HG03039 (cell line): ENCODE results near the gene CENPT.

Experiments used
- ATAC-seq: cut with Tn5 transposase; IDR thresholded peaks from one replicate; pipeline ENCODE4 v1.9.1; 2021; ENCODE audit warnings: mild to moderate bottlenecking, moderate library complexity; ENCODE audit not compliant: unreplicated experiment

CENPT gene, protein sequence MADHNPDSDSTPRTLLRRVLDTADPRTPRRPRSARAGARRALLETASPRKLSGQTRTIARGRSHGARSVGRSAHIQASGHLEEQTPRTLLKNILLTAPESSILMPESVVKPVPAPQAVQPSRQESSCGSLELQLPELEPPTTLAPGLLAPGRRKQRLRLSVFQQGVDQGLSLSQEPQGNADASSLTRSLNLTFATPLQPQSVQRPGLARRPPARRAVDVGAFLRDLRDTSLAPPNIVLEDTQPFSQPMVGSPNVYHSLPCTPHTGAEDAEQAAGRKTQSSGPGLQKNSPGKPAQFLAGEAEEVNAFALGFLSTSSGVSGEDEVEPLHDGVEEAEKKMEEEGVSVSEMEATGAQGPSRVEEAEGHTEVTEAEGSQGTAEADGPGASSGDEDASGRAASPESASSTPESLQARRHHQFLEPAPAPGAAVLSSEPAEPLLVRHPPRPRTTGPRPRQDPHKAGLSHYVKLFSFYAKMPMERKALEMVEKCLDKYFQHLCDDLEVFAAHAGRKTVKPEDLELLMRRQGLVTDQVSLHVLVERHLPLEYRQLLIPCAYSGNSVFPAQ

DNA sequence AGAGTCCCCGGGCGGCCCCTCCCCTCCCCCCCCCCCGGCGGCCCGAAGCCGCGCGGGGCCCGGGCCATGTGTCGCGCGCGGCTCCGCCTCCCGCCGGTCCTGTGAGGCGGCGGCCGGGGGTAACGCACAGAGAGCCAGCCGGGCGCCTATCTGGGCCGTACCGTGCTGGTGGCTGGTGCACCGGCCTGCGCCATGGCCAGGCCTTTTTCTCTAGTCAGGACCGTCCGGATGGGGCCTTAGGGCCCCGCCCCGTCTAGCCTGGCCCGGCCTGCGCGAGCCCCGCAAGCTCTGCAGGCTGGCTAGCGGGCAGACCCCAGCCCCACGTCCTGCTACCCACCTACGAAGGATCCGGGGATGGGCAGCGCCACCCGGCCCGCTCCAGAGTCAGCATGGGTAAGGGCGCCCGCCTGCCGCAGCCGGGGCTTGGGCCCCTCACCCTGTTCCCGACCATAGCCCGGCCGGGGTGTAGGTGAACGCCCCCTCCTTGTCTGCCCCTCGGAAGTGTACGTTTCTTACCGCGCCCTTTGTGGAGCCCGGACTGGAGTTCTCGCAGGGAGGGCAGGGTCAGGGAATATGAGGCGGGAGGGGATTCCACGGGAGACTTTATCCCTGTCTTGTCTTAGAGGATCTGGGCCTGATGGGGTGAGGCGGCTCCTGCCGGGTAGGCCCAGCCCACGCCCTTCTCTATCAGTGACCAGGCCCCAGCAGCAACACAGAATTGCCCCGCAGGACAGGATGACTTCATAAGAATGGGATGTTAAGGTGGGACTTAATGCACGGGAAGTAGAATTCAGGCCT lies at the start of gene CENPT:
CENPT (minus strand) TSS at position 630 of the 798 bp plus-strand sequence. CDS start 13,834 bp downstream, outside the sequence.
- peak; percentile 29 for ATAC-seq

DNA sequence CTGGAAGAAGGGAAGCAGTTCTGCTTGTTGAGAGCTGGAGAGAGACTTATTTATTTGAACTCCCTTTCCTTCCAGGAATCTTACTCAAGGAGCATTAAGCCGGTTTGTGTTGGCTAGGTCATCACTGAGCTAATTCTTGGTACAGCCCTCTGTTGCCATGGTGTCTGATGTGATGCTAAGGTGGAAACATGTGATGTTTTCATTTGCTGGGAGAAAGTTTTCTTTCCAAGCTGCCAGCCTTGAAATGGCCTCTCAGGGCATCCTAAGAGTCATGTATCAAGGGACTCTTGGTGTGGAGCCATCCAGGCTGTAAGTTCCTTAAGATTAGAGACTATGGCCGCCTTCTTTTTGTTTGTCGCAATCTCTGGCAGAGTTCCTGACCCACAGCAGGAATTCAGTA lies 49.7 kb upstream of the CENPT start:
- ATAC-seq, result no peak

DNA sequence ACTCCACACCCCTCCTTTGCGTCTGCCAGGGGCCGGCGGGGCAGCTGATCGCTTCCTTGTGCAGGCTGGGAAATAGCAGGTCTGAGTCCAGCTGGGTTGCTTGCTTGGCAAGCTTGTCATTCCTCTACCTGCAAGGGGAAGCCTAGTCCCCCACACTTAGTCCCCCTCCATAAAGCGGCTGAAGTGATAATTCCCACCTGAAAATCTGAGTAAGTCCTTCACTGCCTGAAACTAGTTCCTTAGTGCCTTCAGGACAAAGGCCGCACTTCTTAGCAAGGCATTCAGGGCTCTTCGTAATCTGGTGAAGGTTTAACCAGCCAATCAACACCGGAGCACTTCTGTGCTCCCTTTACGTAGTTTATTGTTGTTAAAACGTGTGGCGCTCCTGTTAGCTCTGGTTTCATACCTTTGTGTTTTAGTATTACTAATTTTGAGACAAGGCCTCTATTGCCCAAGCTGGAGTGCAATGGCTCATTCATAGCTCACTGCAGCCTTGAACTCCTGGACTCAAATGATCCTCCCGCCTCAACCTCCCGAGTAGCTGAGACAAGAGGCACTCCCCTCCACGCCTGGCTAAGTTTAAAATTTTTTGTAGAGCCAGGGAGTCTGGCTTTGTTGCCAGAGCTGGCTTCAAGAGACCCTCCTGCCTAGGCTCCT lies 46.4 kb upstream of the CENPT start:
- peak; percentile 24 for ATAC-seq

DNA sequence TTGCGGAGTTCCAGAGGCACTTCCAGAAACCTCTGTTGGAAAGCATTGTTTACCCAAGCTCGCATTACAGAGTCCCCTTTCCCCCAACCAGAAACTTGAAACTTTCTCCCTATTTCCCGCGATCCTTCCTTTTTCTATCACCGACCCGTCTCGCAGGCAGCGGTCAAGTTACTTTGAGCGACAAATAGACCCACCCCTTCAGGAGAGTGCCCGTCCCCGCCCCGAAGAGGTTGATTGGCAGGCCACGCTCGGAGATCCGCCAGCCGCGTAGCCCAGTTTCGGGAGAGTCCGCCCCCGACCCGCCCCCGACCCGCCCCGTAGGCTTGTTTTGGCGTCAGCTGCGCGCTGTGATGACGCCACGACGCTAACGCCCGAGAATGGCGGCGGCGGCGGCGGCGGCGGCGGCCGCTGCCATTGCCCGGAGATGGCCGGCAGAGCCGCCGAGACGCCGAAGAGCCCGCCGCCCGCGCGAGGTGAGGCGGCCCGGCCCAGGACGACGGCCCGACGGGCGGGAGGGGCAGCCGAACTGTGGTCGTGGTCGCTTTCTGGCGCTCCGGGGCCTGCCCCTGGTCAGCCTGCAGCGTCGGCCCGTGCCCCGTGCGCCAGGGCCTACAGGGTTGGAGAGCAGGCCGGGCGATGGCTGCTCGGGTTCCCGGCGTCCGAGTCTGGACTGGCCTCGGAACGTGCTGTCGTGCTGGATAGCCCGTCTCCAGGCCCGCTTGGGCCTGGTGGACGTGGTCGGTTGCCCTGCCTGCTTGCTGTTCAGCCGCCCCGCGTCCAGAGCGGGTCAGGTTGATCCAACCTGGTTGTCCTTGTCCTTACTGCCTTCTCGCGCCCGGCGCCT lies 45.6 kb upstream of the CENPT start, which contains the start of gene PSKH1:
PSKH1 (plus strand) TSS at position 356 of the 844 bp plus-strand sequence. CDS start 15,496 bp downstream, outside the sequence.
- peak; percentile 77 for ATAC-seq

DNA sequence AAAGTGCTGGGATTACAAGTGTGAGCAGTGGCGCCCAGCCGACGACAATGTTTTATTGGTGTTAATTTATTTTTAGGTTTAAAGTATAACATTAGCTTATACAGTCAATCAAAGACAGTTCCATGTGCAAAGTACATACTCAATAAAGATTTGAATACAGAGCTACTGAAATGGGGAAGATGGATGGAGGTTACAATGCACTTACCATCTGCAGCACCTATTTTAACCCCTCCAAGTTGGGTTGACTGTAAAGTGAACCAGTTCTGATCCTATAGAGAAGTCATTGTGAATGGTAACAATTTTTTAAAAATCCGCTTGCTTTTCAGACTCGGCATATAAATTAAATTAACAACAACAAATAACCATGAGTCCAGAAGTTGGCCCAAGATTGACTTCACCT lies 44.9 kb upstream of the CENPT start:
- no peak for ATAC-seq

DNA sequence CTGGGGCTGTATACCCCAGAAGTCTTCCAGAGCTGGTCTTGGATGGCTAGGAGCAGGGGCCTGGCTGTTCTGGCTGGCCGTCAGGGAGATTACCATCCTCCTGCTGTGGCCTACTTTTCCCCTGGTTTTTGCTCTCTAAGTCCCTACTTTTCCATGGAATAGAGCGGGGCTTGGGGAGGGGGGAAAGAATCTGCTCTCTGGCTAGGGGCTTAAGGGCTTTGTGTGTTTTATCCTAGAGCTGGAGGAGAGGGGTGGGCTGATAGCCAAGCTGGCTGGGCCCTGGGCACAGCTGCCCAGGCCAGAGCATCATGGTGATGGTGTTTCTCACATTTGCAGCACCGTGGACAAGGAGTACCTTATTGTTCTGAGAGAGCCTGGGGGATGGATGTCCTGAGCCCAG lies 40.8 kb upstream of the CENPT start:
- no peak for ATAC-seq

DNA sequence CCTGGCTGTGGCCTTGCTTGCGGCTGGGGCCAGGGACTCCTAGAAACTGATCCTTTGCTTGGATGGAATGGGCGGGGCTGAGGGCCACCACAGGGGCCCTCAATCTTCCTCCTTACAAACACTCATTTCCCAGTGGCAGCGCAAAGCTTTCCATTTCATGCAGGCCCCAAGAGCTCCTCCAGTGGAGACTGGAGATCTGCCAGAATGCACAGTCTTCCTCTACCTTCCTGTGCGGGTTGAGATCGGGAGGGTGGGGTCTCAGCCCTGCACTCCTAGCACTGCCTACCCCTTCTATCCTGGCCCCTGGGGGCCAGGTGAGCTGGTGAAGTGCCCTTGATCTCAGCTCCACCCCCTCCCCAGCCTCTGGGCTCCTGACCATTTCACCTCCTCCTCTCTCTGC lies 38.9 kb upstream of the CENPT start:
- ATAC-seq, result no peak

DNA sequence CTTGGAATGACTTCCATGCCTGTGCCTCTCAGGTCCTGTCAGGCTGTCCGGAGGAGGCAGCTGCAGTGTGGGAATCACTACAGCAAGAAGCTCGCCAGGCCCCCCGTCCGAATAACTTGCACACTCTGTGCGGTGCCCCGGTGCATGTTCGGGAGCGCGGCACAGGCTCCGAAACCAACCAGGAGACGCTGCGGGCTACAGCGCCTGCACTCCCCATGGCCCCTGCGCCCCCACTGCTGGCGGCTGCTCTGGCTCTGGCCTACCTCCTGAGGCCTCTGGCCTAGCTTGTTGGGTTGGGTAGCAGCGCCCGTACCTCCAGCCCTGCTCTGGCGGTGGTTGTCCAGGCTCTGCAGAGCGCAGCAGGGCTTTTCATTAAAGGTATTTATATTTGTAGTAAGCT lies 38.5 kb upstream of the CENPT start:
- ATAC-seq, result no peak

DNA sequence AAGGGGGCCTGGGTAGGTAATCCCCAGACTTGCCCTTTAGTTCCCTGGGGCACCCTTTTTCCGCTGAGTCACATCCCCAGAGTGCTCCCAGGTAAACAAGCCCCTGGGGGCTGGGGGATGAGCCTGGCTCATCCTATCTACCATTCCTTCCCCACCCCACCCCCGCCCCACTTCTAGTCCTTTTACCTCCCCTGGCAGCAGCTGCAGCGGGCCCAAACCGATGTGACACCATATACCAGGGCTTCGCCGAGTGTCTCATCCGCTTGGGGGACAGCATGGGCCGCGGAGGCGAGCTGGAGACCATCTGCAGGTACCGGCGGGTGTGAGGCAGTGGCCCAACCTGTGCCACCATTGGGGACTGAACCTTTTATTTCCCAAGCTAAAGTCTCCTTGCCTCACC lies 38.1 kb upstream of the CENPT start:
- ATAC-seq, result no peak

DNA sequence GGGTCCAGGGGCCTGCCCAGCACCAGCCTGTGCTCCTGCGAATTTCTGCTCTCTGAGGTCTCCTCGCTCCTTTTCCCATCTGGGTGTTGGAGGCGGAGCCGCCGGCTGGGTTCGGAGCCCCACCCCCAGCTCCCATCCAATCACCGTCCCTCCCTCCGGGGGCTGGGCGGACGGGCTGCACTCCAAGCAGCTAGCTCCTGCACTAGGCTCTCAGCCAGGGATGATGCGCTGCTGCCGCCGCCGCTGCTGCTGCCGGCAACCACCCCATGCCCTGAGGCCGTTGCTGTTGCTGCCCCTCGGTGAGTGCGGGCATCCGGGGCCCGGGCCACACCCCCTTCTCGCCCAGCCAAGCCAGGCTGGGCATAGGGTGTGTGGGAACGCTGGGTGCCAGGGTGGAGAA lies 37.2 kb upstream of the CENPT start, which contains the start of gene NRN1L:
NRN1L (plus strand) TSS at position 202 of the 400 bp plus-strand sequence; CDS start at position 221, 19 bp downstream.
- ATAC-seq, result no peak

DNA sequence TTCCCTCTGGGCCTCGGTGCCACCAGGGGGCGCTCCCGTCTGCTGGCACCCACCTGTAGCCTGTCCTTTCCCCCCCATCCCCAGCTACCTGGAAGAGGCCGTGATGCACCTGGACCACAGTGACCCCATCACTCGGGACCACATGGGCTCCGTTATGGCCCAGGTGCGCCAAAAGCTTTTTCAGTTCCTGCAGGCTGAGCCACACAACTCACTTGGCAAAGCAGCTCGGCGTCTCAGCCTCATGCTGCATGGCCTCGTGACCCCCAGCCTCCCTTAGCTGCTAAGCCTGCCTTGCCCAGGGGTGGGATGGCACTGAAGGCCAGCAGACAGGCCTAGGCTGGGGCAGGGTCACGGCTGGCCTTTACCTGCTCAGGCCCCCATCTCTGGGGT lies 36.4 kb upstream of the CENPT start:
- no peak for ATAC-seq

DNA sequence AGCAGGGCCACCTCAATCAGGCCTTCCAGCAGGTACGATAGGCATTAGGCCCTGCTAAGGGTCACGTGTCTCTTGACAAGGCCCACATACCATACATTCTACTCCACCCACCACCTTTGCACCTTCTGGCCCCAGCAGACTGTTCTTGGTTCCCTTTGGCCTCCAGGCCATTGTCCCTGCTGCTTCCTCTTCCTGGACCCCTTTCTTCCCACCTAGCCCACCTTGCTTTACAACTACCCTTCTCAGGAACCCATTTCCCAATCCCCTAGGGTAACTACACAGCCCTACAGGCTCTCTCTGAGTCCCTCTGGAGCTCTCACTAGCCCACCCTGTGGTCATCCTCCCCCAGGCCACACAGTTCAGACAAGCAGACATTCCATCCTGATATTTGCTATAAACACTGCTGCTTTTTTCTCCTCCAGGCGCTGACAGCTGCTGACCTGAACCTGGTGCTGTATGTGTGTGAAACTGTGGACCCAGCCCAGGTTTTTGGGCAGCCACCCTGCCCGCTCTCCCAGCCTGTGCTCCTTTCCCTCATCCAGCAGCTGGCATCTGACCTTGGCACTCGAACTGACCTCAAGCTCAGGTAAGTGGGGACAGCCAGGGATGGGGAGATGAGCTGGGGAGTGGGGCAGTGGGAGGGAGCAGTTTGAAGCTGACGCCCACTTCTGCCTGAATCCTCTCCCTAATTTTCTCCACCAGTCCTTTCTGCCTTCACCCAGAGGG lies 35.8 kb upstream of the CENPT start:
- no peak for ATAC-seq

DNA sequence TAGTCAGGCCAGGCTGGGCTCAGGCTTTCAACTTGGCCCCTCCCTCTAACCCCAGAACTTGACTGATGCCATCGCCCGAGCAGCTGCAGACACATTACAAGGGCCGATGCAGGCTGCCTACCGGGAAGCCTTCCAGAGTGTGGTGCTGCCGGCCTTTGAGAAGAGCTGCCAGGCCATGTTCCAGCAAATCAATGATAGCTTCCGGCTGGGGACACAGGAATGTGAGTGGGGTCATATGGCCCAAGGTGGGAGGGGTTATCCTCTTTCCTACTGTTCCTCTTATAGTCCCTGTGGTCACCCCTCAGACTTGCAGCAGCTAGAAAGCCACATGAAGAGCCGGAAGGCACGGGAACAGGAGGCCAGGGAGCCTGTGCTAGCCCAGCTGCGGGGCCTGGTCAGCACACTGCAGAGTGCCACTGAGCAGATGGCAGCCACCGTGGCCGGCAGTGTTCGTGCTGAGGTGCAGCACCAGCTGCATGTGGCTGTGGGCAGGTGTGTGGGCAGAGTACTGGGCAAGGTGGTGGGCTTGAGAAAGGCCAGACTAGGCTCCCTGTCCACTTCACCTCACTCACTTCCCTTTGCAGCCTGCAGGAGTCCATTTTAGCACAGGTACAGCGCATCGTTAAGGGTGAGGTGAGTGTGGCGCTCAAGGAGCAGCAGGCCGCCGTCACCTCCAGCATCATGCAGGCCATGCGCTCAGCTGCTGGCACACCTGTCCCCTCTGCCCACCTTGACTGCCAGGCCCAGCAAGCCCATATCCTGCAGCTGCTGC lies 35.1 kb upstream of the CENPT start:
- ATAC-seq, result no peak

DNA sequence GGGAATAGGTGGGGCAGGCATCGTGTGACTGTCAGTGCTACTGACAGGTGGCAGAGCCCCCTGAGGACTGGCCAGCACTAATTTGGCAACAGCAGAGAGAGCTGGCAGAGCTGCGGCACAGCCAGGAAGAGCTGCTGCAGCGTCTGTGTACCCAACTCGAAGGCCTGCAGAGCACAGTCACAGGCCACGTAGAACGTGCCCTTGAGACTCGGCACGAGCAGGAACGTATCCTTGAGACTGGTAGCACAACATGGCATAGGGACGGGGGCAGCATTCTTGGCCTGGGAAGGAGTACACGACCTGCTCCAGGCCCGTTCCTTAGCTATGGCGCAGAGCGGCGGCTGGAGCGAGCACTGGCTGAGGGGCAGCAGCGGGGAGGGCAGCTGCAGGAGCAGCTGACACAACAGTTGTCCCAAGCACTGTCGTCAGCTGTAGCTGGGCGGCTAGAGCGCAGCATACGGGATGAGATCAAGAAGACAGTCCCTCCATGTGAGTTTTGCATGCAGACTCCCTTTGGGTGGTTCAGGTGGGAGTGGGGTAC lies 34.2 kb upstream of the CENPT start:
- ATAC-seq, result no peak

DNA sequence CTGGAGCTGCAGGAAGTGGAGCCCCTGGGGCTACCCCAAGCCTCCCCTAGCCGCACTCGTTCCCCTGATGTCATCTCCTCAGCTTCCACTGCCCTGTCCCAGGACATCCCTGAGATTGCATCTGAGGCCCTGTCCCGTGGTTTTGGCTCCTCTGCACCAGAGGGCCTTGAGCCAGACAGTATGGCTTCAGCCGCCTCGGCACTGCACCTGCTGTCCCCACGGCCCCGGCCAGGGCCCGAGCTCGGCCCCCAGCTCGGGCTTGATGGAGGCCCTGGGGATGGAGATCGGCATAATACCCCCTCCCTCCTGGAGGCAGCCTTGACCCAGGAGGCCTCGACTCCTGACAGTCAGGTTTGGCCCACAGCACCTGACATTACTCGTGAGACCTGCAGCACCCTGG lies 33.1 kb upstream of the CENPT start:
- no peak for ATAC-seq

DNA sequence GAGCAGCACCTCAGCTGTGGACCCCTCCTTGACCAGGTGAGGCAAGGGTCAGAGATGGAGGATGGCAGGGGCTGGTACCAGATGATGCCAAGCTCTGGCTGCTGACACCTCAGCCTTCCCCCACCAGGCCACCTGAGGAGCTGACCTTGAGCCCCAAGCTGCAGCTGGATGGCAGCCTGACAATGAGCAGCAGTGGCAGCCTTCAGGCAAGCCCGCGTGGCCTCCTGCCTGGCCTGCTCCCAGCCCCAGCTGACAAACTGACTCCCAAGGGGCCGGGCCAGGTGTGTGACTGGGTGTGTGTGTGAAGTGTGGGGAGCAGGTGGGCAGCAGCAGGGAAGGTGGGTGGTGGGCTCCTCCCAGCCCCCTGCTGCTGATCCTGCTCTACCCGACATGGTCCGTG lies 32.4 kb upstream of the CENPT start:
- ATAC-seq, result no peak

DNA sequence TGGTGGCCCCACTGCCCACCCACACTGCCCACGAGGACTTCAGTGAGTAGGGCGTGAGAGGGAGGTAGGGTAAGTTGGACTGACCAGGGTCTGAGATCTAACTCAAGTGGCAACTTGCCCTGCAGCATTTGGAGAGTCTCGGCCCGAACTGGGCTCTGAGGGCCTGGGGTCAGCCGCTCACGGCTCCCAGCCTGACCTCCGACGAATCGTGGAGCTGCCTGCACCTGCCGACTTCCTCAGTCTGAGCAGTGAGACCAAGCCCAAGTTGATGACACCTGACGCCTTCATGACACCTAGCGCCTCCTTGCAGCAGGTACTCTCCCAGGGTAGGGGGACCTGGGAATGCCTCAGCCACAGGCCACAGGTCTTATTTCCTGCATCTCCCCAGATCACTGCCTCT lies 32.0 kb upstream of the CENPT start:
- ATAC-seq, result no peak

DNA sequence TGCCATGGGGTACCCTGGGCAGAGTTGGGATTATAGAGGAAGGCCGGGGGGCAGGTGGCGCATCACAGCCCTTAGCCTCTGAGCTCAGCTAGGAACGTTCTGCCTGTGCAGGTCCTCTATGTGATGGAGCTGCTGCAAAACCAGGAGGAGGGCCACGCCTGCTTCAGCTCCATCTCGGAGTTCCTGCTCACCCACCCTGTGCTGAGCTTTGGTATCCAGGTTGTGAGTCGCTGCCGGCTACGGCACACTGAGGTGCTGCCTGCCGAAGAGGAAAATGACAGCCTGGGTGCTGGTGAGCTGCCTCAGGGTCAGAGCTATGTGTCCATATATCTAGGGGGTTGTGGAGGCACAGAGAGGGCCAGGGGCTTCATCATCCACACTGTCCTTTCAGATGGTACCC lies 31.4 kb upstream of the CENPT start:
- no peak for ATAC-seq

DNA sequence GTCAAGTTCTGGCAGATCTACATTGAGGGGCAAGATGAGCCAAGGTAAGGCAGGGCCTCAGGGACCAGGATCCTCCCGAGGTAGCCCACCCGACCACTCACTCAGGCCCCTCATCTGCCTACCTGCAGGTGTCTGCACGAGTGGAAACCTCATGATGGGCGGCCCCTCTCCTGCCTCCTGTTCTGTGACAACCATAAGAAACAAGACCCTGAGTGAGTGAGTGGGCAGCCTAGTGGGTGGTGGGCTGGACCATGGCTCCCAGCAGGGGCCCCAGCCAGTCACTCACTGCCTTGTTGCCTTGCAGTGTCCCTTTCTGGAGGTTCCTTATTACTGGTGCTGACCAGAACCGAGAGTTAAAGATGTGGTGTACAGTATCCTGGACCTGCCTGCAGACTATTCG lies 30.7 kb upstream of the CENPT start:
- ATAC-seq, result no peak
